Activated CD8-positive, alpha-beta memory T cell treated with anti-CD3 and anti-CD28 coated beads, Interleukin-2, amount 50 U/mL, for 1 hour (primary cell): ENCODE data around the gene SGSM2.

Experiments used
- DNase-seq: peaks from one replicate; pipeline ENCODE4 v3.0.0-alpha.2; 2020; ENCODE audit errors: extremely low read depth

The SGSM2 gene

GRCh38 chr17:2398182-2398581, 60.9 kb downstream of the SGSM2 start:
- DNase-seq: no peak

DNA sequence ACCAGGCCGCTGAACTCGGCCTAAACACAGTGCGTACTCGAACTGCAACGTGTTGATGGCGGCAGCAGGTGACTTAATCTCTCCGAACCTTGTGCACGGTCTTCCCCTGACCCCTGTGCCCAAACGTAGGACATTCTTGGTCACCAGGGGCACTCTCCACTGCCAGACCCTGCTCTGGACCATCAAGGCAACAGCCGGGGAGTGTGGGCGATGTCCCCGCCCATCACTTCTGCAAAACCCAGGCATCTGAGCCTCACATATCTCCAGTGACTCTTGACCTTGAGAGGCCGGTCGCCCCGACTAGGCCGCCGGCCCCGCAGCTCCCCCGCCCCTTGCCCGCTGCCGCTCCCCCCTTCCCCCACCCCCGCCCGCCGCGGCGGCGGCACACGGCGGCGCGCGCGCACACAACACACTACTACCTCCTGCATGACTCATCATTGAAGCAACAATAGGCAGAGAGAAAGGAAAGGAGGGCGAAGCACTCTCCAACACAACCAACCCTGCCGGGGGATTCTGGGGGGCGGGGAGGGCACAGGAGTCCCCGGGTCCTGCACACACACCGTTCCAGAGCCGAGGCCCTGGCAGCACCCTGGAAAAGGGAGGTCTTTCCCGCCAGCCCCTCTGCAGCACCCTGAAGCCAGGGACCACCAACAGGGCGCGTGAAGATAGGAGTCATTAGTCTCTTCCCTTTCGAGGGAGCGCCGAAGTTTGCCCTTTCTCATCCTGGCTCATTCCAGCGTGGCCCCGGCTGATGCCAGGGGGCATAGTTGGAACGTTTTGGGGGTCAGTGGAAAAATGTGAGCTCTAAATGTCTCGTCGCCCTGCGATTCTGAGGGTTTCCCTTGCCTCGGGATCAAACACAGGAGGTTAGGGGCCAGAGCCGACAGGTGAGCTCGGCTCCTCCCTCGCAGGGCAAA, 61.6 kb downstream of the SGSM2 start:
- peak; percentile 36 for DNase-seq

- peak; percentile 58 for DNase-seq
Observed at GRCh38 chr17:2399572-2400473, 62.5 kb downstream of the SGSM2 start.

- DNase-seq: no peak
Observed at GRCh38 chr17:2400474-2400866, 63.2 kb downstream of the SGSM2 start.

DNA sequence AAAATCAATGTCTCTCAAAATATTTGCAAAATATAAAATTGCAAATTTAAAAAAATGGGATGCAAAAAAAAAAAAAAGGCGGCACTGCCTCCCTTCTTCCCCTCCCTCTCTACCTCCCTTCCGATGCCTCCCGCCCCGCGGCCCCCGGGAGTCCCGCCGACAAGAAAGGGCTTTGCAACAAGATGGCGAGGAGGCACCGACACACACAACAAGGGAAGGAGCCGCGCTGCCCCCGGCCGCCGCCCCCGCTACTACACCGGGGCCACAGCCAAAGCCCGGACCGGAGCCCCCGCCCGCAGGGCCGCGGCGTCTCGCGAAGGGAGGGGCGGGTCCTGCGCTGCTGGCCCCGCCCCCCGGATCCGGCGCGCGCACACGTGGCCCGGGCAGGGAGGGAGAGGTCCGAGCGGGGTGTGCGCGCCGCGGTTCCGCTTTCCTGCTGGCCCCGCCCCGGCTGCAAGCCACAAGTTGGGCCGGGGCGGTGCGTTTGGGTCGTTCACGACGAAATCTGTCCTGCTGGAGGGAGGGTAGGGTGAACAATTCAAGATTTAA, 63.6 kb downstream of the SGSM2 start, which contains the start of gene MNT:
MNT (minus strand) TSS at position 184 of the 549 bp plus-strand sequence. CDS start 348 bp downstream, outside the sequence.
- DNase-seq: peak; percentile 76

DNA sequence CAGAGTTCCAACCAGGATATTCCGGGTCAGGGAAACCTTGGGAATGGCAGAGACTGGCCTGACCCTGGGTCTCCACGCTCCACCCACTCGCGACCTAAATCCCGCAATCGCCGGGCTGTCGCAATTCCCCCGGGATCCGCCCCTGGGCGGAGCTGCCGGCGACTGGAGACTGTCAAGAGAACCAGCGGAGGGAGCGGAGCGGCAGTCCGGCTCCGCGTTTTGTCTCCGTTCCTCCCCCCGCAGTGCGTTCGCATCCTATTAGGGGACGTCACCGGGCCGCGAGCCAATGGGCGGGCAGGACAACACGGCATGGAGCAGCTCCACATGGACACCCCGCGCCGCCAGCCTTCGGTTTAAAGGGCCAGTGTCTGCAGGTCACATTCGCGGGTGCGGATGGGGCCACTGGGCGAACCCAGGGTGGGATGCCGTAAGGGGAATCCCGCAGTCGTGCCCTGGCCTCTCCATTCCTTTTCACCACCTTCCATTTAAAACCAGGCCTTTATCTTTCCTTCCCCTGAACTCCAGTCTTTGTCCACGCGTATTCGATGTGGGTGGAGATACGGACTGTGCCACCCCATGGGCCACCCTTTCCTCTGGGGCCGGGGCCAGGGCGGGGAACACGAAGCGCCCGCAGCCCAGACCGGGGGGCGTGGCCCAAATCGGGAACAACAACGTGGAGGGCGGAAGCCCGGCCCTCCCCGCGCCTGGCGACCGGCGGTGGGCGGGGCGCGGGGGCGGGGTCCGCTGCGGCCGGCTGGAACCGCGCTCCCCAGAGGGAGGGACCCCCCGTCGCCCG, 64.3 kb downstream of the SGSM2 start:
- DNase-seq: peak; percentile 99

DNA sequence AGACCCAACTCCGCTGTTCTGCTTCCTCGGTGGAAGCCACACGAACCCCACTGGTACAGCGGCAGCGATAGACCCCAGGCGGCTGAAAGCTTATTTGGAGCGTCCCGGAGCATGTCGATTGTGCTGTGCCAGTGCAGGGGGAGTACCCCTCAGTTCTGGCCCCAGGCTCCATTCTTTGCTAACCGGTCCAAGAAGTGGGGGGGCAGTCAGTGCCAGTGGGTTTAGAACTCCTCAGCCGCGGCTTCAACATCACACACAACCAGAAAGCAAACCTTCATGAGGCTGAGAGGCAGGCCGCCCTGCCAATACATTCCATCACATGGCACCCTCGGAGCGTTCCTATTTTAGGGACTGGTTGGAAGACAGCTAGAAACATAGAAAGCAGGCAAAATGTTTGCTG, 65.2 kb downstream of the SGSM2 start:
- no peak for DNase-seq

GRCh38 chr17:2403044-2403443, 65.7 kb downstream of the SGSM2 start:
- no peak for DNase-seq

DNA sequence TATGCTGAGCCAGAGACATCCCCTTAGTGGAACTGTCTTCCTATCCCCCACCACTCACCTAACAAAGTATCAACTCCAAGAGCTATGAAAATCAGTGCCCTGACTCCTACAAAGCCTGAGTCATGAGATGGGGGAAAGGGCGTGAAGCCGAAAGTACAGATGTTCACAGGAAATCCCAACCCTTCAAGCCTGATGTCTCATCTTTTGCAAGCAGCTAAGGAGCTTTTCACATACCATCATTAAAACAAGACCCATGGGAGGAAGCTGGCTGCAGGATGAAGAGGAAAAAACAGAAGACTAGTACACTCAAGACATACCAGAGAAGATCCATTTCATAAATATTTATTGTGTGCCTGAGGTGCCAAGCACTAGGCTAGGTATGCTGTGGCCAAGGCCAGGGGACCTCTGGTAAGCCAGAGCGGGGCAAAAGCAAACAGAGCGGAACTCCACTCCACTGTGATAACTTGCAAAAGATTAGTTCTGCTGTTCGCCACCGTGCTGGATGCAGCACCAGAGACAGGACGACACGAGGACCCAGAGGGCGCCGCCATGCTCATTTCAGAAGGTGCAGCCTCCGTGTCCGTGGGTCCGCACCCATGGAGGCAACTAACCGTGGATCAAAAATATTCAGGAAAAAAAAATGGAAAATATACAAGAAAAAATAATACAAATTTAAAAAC, 68.1 kb downstream of the SGSM2 start:
- DNase-seq: no peak

- no peak for DNase-seq
Observed at GRCh38 chr17:2406271-2406902, 69.1 kb downstream of the SGSM2 start.

DNA sequence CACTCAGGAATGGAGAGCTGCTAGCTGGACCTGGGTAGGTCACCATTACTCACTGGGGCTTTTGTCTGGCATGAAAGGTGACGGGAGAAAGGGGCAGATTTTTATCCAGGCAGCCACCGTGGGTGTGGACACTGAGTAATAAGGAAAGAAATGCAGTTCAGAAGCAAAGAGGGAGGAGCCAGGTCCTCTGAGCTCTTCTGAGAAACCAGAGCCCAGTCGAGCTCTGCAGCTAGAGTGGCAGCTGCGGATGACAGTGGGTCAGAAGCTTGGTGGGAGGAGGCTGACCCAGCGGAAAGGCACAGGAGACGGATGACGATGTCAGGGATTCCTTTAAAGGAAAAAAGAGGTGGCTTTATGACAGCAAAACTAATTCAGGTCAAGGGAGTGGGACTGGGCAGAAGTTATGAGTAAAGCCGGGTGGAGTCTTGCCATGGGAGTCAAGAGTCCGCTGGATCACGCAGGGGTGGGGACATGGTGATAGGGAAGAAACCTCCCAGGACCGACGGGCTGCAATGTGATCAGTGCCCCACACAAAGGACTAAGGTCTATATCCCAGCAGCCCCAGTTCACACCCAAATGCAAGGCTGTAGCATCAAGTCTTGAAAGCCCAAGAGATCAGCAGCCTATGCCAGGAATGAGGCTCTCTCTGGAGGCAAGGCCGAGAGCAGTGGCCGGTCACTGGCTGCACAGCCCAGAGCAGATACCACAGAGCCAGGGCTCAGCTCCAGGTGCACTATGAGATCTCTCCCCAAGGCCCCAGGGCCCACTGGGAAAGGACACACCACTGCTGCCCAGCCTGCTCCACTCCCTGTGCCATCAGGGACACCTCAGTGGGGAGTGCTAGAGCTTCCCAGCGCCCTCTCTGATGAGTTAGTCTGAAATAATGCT, 69.8 kb downstream of the SGSM2 start:
- DNase-seq: no peak

- no peak for DNase-seq
Observed at GRCh38 chr17:2410951-2411350, 73.7 kb downstream of the SGSM2 start.

GRCh38 chr17:2412561-2413021, 75.3 kb downstream of the SGSM2 start:
- DNase-seq: no peak

GRCh38 chr17:2414446-2415064, 77.3 kb downstream of the SGSM2 start:
- DNase-seq: no peak

- no peak for DNase-seq
Observed at GRCh38 chr17:2415081-2415480, 77.8 kb downstream of the SGSM2 start.

- DNase-seq: peak; percentile 45
Observed at GRCh38 chr17:2416010-2416734, 78.9 kb downstream of the SGSM2 start.

GRCh38 chr17:2418572-2418971, 81.3 kb downstream of the SGSM2 start:
- DNase-seq: no peak

GRCh38 chr17:2419486-2419885, 82.2 kb downstream of the SGSM2 start:
- DNase-seq: no peak
